Neural cell (in vitro differentiated cells): ENCODE results near the gene GDNF. TPM values are rescaled to one million over a fixed set of nuclear protein-coding genes. Genes with fewer than 3 reads are reported as not detected.

Experiments used
- H2AFZ ChIP-seq: fragments of 200-600, 300-800 bp; sonication (generic), shearing (Covaris generic); 2 replicates; pipeline ENCODE4 v1.6.0; 2014; ENCODE audit warnings: low read depth, mild to moderate bottlenecking, antibody characterized with exemption, low read length, moderate library complexity
- H3F3A ChIP-seq: fragments of 200-600 bp; shearing (Covaris generic); 2 replicates; pipeline ENCODE4 v1.6.1; 2016; ENCODE audit warnings: mild to moderate bottlenecking, moderate library complexity, mixed read lengths, antibody characterized with exemption, low read length; ENCODE audit not compliant: insufficient read depth, poor library complexity, severe bottlenecking
- H3K27ac ChIP-seq: fragments of 200-600, 300-800 bp; sonication (generic), shearing (Covaris generic); 2 replicates; pipeline ENCODE4 v1.5.1; 2014; ENCODE audit warnings: mild to moderate bottlenecking, low read length, moderate library complexity
- H3K27me3 ChIP-seq: fragments of 300-800, 200-600 bp; sonication (generic), shearing (Covaris generic); 2 replicates; pipeline ENCODE4 v1.6.0; 2014; ENCODE audit warnings: mild to moderate bottlenecking, low read depth, low read length, moderate library complexity; ENCODE audit not compliant: insufficient read depth
- H3K36me3 ChIP-seq: fragments of 300-800, 200-600 bp; sonication (generic), shearing (Covaris generic); 2 replicates; pipeline ENCODE4 v1.5.1; 2014; ENCODE audit warnings: mild to moderate bottlenecking, antibody characterized with exemption, low read length, moderate library complexity; ENCODE audit not compliant: insufficient read depth
- H3K4me2 ChIP-seq: fragments of 300-800, 200-600 bp; sonication (generic), shearing (Covaris generic); 2 replicates; pipeline ENCODE4 v1.6.0; 2014; ENCODE audit warnings: mild to moderate bottlenecking, low read length
- H3K4me3 ChIP-seq: fragments of 300-800, 200-600 bp; sonication (generic), shearing (Covaris generic); 2 replicates; pipeline ENCODE4 v1.5.1; 2014; ENCODE audit warnings: mild to moderate bottlenecking, low read length, moderate library complexity
- H3K79me2 ChIP-seq: fragments of 200-600 bp; shearing (Covaris generic); replicated peaks from 2 replicates; pipeline ENCODE4 v1.6.0; 2014; ENCODE audit warnings: mild to moderate bottlenecking, low read length, moderate library complexity; ENCODE audit not compliant: insufficient read depth
- H3K9ac ChIP-seq: fragments of 300-800, 200-600 bp; sonication (generic), shearing (Covaris generic); 2 replicates; pipeline ENCODE4 v1.6.1; 2016; ENCODE audit warnings: mild to moderate bottlenecking, low read length, mixed read lengths
- H3K9me2 ChIP-seq: fragments of 200-600 bp; shearing (Covaris generic); 2 replicates; pipeline ENCODE4 v1.6.1; 2016; ENCODE audit warnings: mild to moderate bottlenecking, low read length, mixed read lengths; ENCODE audit not compliant: insufficient read depth
- H3K9me3 ChIP-seq: fragments of 200-600, 300-800 bp; sonication (generic), shearing (Covaris generic); 2 replicates; pipeline ENCODE4 v1.6.1; 2016; ENCODE audit warnings: mild to moderate bottlenecking, mixed run types, low read length, moderate library complexity, mixed read lengths
- H4K20me1 ChIP-seq: fragments of 200-600 bp; shearing (Covaris generic); 2 replicates; pipeline ENCODE4 v1.6.1; 2016; ENCODE audit warnings: mild to moderate bottlenecking, mixed run types; ENCODE audit not compliant: insufficient read depth
- CTCF ChIP-seq: fragments of 450-650 bp; IDR thresholded peaks from 2 replicates; pipeline ENCODE4 v1.5.1; 2014; ENCODE audit warnings: antibody characterized with exemption, mild to moderate bottlenecking, moderate library complexity; ENCODE audit not compliant: poor library complexity, severe bottlenecking
- EP300 ChIP-seq: fragments of 450-650 bp; conservative IDR thresholded peaks from 2 replicates; pipeline ENCODE4 v1.6.1; 2014; ENCODE audit warnings: antibody characterized with exemption, mild to moderate bottlenecking, moderate library complexity; ENCODE audit not compliant: poor library complexity, severe bottlenecking
- EZH2 ChIP-seq: fragments of 200-600, 300-800 bp; shearing (Covaris generic), sonication (generic); IDR thresholded peaks from 2 replicates; pipeline ENCODE4 v1.6.1; 2014; ENCODE audit warnings: antibody characterized with exemption, low read length, borderline replicate concordance, mild to moderate bottlenecking; ENCODE audit not compliant: insufficient read depth, poor library complexity, severe bottlenecking
- MXI1 ChIP-seq: fragments of 450-650 bp; conservative IDR thresholded peaks from 2 replicates; pipeline ENCODE4 v1.6.1; 2014; ENCODE audit warnings: antibody characterized with exemption, mild to moderate bottlenecking; ENCODE audit not compliant: poor library complexity, severe bottlenecking
- POLR2AphosphoS5 ChIP-seq: IDR thresholded peaks from 2 replicates; pipeline ENCODE4 v1.6.1; 2012
- RAD21 ChIP-seq: fragments of 450-650 bp; conservative IDR thresholded peaks from 2 replicates; pipeline ENCODE4 v1.6.1; 2014; ENCODE audit warnings: antibody characterized with exemption, mild to moderate bottlenecking, moderate library complexity
- REST ChIP-seq: IDR thresholded peaks from 2 replicates; pipeline ENCODE4 v1.6.1; 2012; ENCODE audit warnings: borderline replicate concordance
- SMC3 ChIP-seq: fragments of 450-650 bp; conservative IDR thresholded peaks from 2 replicates; pipeline ENCODE4 v1.6.1; 2014; ENCODE audit warnings: antibody characterized with exemption, mild to moderate bottlenecking, moderate library complexity; ENCODE audit not compliant: poor library complexity
- TAF1 ChIP-seq: IDR thresholded peaks from 2 replicates; pipeline ENCODE4 v1.6.1; 2012; ENCODE audit warnings: low read depth
- polyA plus RNA-seq: library from polyadenylated mRNA; depleted of rRNA; stranded (reverse); fragments of >200 nt; gene quantifications from 2 replicates; pipeline ENCODE4 v1.2.3, GENCODE V29; 2014

Gene GDNF
- polyA plus RNA-seq, 1 donor from 2014 or later, result not detected

GRCh38 chr5:37791321-37791720, 48.5 kb downstream of the GDNF start:
- Histone ChIP-seq H4K20me1 (no peaks in the 10 kb centered on the region), H3K9ac (no peak overlapping the region), H3K9me3 (no peaks in the 10 kb centered on the region), H3K9me2 (no peaks in the 10 kb centered on the region), H3K36me3 (no peaks in the 10 kb centered on the region), H2AFZ (no peak overlapping the region), H3K4me2 (no peak overlapping the region), H3K27ac (no peak overlapping the region), H3K27me3 (no peaks in the 10 kb centered on the region), H3K4me3 (no peak overlapping the region), H3K79me2 (no peaks in the 10 kb centered on the region), H3F3A (no peaks in the 10 kb centered on the region)
- TF ChIP-seq POLR2AphosphoS5 (no peak), MXI1 (no peak), EP300 (no peak), SMC3 (no peak), CTCF (no peak), EZH2 (no peak), REST (no peak), TAF1 (no peak), RAD21 (no peak)

GRCh38 chr5:37789991-37790390, 49.9 kb downstream of the GDNF start:
- Histone ChIP-seq H3K4me2 (no peak overlapping the region), H3F3A (no peaks in the 10 kb centered on the region), H3K9me2 (no peaks in the 10 kb centered on the region), H3K36me3 (no peaks in the 10 kb centered on the region), H3K27me3 (no peaks in the 10 kb centered on the region), H3K27ac (no peak overlapping the region), H3K4me3 (no peak overlapping the region), H4K20me1 (no peaks in the 10 kb centered on the region), H2AFZ (no peak overlapping the region), H3K79me2 (no peaks in the 10 kb centered on the region), H3K9me3 (no peaks in the 10 kb centered on the region), H3K9ac (no peak overlapping the region)
- TF ChIP-seq RAD21 (no peak), REST (no peak), MXI1 (no peak), TAF1 (no peak), CTCF (no peak), SMC3 (no peak), EP300 (no peak), POLR2AphosphoS5 (no peak), EZH2 (no peak)
